SK-N-SH treated with all-trans-retinoic acid at 6 μM for 48 hours (cell line): Measurements from ENCODE around the gene NDRG2.

Source experiments
- ATAC-seq: fragments of 200-7000 bp; cut with Tn5 transposase; 3 replicates; pipeline ENCODE4 v1.9.1; 2020; ENCODE audit warnings: mild to moderate bottlenecking, moderate library complexity
- ARNTL ChIP-seq: fragments of 450-650 bp; formaldehyde crosslinking; IDR thresholded peaks from 2 replicates; pipeline ENCODE4 v1.5.0; 2020; ENCODE audit warnings: low read depth, mild to moderate bottlenecking, moderate library complexity, borderline replicate concordance
- BACH2 ChIP-seq: fragments of 250-450 bp; sonication (Bioruptor Pico); IDR thresholded peaks from 2 replicates; pipeline ENCODE4 v1.9.0; 2021; ENCODE audit warnings: mild to moderate bottlenecking, borderline replicate concordance
- CSDC2 ChIP-seq: fragments of 250-450 bp; sonication (Bioruptor Pico); IDR thresholded peaks from 2 replicates; pipeline ENCODE4 v1.5.0; 2020; ENCODE audit warnings: mild to moderate bottlenecking, moderate library complexity
- ESRRG ChIP-seq: fragments of 250-450 bp; sonication (Bioruptor Pico); IDR thresholded peaks from 2 replicates; pipeline ENCODE4 v1.6.1; 2021; ENCODE audit warnings: mild to moderate bottlenecking
- ISL1 ChIP-seq: fragments of 250-450 bp; sonication (Bioruptor Pico); IDR thresholded peaks from 2 replicates; pipeline ENCODE4 v2.1.2; 2022; ENCODE audit warnings: mild to moderate bottlenecking, moderate library complexity
- OSR1 ChIP-seq: fragments of 250-450 bp; sonication (Bioruptor Pico); IDR thresholded peaks from 2 replicates; pipeline ENCODE4 v1.8.0; 2022; ENCODE audit warnings: moderate library complexity, mild to moderate bottlenecking, inconsistent platforms
- PPARA ChIP-seq: fragments of 250-450 bp; sonication (Bioruptor Pico); IDR thresholded peaks from 2 replicates; pipeline ENCODE4 v1.5.0; 2020; ENCODE audit warnings: mild to moderate bottlenecking, borderline replicate concordance
- RARB ChIP-seq: fragments of 250-450 bp; sonication (Bioruptor Pico); IDR thresholded peaks from 2 replicates; pipeline ENCODE4 v1.8.0; 2021; ENCODE audit warnings: mild to moderate bottlenecking, moderate library complexity
- SNAI2 ChIP-seq: fragments of 250-450 bp; sonication (Bioruptor Pico); IDR thresholded peaks from 2 replicates; pipeline ENCODE4 v1.5.0; 2020; ENCODE audit warnings: mild to moderate bottlenecking, moderate library complexity
- TCF4 ChIP-seq: fragments of 250-450 bp; sonication (Bioruptor Pico); IDR thresholded peaks from 2 replicates; pipeline ENCODE4 v1.8.0; 2021; ENCODE audit warnings: mild to moderate bottlenecking, moderate library complexity, borderline replicate concordance
- TOX ChIP-seq: fragments of 250-450 bp; sonication (Bioruptor Pico); IDR thresholded peaks from 2 replicates; pipeline ENCODE4 v1.8.0; 2021; ENCODE audit warnings: mild to moderate bottlenecking, moderate library complexity, borderline replicate concordance
- ZC3H10 ChIP-seq: fragments of 250-450 bp; sonication (Bioruptor Pico); IDR thresholded peaks from 2 replicates; pipeline ENCODE4 v1.5.1; 2021; ENCODE audit warnings: mild to moderate bottlenecking, moderate library complexity
- ZFP30 ChIP-seq: fragments of 450-650 bp; formaldehyde crosslinking; IDR thresholded peaks from 2 replicates; pipeline ENCODE4 v1.5.0; 2022; ENCODE audit warnings: mild to moderate bottlenecking, moderate library complexity
- ZNF565 ChIP-seq: fragments of 450-650 bp; formaldehyde crosslinking; conservative IDR thresholded peaks from 2 replicates; pipeline ENCODE4 v1.5.0; 2020; ENCODE audit warnings: low read depth, mild to moderate bottlenecking, moderate library complexity
- ZNF70 ChIP-seq: fragments of 450-650 bp; formaldehyde crosslinking; IDR thresholded peaks from 2 replicates; pipeline ENCODE4 v1.5.0; 2020; ENCODE audit warnings: mild to moderate bottlenecking, moderate library complexity
- ZNF8 ChIP-seq: fragments of 450-650 bp; formaldehyde crosslinking; IDR thresholded peaks from 2 replicates; pipeline ENCODE4 v1.5.0; 2020; ENCODE audit warnings: mild to moderate bottlenecking, moderate library complexity
- TF ChIP-seq, protein P1 (sequence below): fragments of 250-450 bp; sonication (Bioruptor Pico); IDR thresholded peaks from 2 replicates; pipeline ENCODE4 v1.5.1; 2021; ENCODE audit warnings: mild to moderate bottlenecking, moderate library complexity
- TF ChIP-seq, protein P2 (sequence below): fragments of 250-450 bp; sonication (Bioruptor Pico); IDR thresholded peaks from 2 replicates; pipeline ENCODE4 v1.8.0; 2021; ENCODE audit warnings: low read depth, mild to moderate bottlenecking, moderate library complexity, borderline replicate concordance
- TF ChIP-seq, protein P3 (sequence below): fragments of 250-450 bp; sonication (Bioruptor Pico); IDR thresholded peaks from 2 replicates; pipeline ENCODE4 v1.8.0; 2020; ENCODE audit warnings: mild to moderate bottlenecking, moderate library complexity, borderline replicate concordance
- TF ChIP-seq, protein P4 (sequence below): fragments of 250-450 bp; sonication (Bioruptor Pico); IDR thresholded peaks from 2 replicates; pipeline ENCODE4 v1.5.0; 2020; ENCODE audit warnings: mild to moderate bottlenecking, moderate library complexity

Gene NDRG2

DNA sequence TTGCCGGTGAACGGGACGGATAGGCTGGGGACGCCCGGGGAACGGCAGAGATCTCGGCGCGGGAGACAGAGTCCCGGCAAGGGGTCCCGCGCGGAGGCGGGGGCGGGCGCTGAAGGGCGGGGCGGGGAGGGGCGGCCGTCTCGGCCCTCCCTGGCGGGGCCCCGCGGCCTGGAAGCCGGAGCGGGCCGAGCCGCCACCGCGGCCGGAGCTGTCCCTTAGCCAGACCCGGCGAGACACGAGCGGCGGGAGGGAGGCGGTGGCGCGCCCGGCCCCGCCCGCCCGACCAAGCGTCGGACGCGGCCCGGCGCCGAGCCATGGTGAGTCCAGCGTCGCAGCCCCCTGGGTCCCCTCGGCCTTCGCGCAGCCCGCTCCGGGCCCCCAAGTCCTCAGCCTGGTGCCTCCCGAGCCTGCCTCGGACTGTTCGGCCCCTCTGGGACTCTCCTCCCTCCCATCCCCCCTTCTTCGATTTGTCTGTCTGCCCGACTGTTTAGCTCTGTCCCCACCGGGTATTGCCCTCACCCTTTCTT lies 45.3 kb upstream of the NDRG2 start, which contains the start of gene ARHGEF40:
ARHGEF40 (plus strand) TSS at position 222 of the 527 bp plus-strand sequence; CDS start at position 315, 93 bp downstream.
- peak; percentile 23 for ATAC-seq
- TF ChIP-seq ZNF565: no peak
- TF ChIP-seq PPARA: no peak
- TF ChIP-seq CSDC2 (CRISPR knock-in tag): no peak
- TF ChIP-seq ARNTL (CRISPR knock-in tag): no peak
- TF ChIP-seq RARB (CRISPR knock-in tag): no peak
- no peak for TF ChIP-seq ESRRG
- TF ChIP-seq ISL1 (CRISPR knock-in tag): no peak
- TF ChIP-seq OSR1: no peak
- TF ChIP-seq BACH2 (CRISPR knock-in tag): no peak
- no peak for TF ChIP-seq TOX (CRISPR knock-in tag)
- TF ChIP-seq ZNF70 (CRISPR knock-in tag): no peak
- no peak for TF ChIP-seq ZC3H10
- TF ChIP-seq, protein P1, sequence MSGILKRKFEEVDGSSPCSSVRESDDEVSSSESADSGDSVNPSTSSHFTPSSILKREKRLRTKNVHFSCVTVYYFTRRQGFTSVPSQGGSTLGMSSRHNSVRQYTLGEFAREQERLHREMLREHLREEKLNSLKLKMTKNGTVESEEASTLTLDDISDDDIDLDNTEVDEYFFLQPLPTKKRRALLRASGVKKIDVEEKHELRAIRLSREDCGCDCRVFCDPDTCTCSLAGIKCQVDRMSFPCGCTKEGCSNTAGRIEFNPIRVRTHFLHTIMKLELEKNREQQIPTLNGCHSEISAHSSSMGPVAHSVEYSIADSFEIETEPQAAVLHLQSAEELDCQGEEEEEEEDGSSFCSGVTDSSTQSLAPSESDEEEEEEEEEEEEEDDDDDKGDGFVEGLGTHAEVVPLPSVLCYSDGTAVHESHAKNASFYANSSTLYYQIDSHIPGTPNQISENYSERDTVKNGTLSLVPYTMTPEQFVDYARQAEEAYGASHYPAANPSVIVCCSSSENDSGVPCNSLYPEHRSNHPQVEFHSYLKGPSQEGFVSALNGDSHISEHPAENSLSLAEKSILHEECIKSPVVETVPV (CRISPR knock-in tag): no peak
- TF ChIP-seq ZFP30 (CRISPR knock-in tag): no peak

DNA sequence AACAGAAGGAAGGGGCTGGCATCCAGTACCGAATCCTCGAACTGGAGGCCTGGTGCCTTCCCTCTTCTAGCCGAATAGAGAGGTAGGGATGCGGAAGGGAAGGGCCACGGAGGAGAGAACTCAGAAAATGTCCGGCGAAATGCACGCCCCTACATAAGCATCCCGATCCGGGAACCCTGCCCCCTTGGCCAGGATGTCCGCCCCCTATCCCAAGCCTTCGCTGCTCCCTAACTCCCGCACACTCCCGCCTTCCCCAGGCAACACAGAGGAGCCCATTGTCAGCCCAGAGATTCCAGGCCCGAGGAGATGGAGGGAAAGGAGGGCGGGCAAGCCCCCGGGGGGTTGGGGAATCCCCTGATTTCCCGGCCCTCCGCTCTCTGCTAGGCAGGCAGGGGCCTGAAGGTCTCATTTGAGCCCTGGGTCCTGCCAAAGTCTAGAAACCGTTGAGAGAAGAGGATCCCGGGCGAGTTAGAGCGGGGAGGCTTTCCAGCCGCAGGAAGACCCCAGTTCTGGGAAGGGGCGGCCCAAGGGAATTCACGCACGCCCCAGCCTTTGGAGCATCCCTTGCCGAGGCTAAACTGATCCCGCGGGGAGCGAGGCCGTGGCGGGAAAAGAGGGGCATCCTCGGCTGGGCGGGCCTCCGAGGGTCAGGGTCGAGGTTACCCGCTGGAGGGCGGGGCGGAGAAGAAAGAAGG lies 44.7 kb upstream of the NDRG2 start:
- peak; percentile 36 for ATAC-seq
- no peak for TF ChIP-seq ARNTL (CRISPR knock-in tag)
- TF ChIP-seq, protein P2, sequence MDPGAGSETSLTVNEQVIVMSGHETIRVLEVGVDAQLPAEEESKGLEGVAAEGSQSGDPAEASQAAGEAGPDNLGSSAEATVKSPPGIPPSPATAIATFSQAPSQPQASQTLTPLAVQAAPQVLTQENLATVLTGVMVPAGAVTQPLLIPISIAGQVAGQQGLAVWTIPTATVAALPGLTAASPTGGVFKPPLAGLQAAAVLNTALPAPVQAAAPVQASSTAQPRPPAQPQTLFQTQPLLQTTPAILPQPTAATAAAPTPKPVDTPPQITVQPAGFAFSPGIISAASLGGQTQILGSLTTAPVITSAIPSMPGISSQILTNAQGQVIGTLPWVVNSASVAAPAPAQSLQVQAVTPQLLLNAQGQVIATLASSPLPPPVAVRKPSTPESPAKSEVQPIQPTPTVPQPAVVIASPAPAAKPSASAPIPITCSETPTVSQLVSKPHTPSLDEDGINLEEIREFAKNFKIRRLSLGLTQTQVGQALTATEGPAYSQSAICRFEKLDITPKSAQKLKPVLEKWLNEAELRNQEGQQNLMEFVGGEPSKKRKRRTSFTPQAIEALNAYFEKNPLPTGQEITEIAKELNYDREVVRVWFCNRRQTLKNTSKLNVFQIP (CRISPR knock-in tag): no peak
- no peak for TF ChIP-seq ZNF70 (CRISPR knock-in tag)
- TF ChIP-seq CSDC2 (CRISPR knock-in tag): no peak
- TF ChIP-seq TCF4 (CRISPR knock-in tag): no peak
- TF ChIP-seq ZNF565: no peak
- TF ChIP-seq BACH2 (CRISPR knock-in tag): no peak
- no peak for TF ChIP-seq SNAI2 (CRISPR knock-in tag)
- TF ChIP-seq, protein P3, sequence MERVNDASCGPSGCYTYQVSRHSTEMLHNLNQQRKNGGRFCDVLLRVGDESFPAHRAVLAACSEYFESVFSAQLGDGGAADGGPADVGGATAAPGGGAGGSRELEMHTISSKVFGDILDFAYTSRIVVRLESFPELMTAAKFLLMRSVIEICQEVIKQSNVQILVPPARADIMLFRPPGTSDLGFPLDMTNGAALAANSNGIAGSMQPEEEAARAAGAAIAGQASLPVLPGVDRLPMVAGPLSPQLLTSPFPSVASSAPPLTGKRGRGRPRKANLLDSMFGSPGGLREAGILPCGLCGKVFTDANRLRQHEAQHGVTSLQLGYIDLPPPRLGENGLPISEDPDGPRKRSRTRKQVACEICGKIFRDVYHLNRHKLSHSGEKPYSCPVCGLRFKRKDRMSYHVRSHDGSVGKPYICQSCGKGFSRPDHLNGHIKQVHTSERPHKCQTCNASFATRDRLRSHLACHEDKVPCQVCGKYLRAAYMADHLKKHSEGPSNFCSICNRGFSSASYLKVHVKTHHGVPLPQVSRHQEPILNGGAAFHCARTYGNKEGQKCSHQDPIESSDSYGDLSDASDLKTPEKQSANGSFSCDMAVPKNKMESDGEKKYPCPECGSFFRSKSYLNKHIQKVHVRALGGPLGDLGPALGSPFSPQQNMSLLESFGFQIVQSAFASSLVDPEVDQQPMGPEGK (CRISPR knock-in tag): no peak
- no peak for TF ChIP-seq RARB (CRISPR knock-in tag)
- TF ChIP-seq, protein P4, sequence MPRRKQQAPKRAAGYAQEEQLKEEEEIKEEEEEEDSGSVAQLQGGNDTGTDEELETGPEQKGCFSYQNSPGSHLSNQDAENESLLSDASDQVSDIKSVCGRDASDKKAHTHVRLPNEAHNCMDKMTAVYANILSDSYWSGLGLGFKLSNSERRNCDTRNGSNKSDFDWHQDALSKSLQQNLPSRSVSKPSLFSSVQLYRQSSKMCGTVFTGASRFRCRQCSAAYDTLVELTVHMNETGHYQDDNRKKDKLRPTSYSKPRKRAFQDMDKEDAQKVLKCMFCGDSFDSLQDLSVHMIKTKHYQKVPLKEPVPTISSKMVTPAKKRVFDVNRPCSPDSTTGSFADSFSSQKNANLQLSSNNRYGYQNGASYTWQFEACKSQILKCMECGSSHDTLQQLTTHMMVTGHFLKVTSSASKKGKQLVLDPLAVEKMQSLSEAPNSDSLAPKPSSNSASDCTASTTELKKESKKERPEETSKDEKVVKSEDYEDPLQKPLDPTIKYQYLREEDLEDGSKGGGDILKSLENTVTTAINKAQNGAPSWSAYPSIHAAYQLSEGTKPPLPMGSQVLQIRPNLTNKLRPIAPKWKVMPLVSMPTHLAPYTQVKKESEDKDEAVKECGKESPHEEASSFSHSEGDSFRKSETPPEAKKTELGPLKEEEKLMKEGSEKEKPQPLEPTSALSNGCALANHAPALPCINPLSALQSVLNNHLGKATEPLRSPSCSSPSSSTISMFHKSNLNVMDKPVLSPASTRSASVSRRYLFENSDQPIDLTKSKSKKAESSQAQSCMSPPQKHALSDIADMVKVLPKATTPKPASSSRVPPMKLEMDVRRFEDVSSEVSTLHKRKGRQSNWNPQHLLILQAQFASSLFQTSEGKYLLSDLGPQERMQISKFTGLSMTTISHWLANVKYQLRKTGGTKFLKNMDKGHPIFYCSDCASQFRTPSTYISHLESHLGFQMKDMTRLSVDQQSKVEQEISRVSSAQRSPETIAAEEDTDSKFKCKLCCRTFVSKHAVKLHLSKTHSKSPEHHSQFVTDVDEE: no peak
- no peak for TF ChIP-seq ESRRG
- TF ChIP-seq, protein P1 (CRISPR knock-in tag): no peak
- no peak for TF ChIP-seq ZNF8 (CRISPR knock-in tag)
- no peak for TF ChIP-seq TOX (CRISPR knock-in tag)
